CD14-positive monocyte (primary cell): Measurements from ENCODE around the gene BID. TPM values are rescaled to one million over a fixed set of nuclear protein-coding genes. Genes with fewer than 3 reads are reported as not detected.

ENCODE experiments used
- DNase-seq, 3 donors: peaks; one replicate each; pipeline ENCODE4 v3.0.0-alpha.2; 2011 to 2022
- H2AFZ ChIP-seq: 2 replicates; pipeline ENCODE4 v1.6.0; 2012; ENCODE audit warnings: mild to moderate bottlenecking, low read depth, low read length, inconsistent platforms; ENCODE audit not compliant: insufficient read depth, poor library complexity, severe bottlenecking
- H3K27ac ChIP-seq, 2 donors: 1 replicate in 1 of 2; 2 replicates in 1 of 2; pipeline ENCODE4 v1.5.1; 2012 to 2013; ENCODE audit warnings: low read length in 2 of 2, control low read depth in 1 of 2, inconsistent platforms in 1 of 2, low read depth in 1 of 2, mild to moderate bottlenecking in 1 of 2
- H3K27me3 ChIP-seq, 2 donors: one replicate each; pipeline versions ENCODE4 v1.6.0 to v1.6.1; 2011 to 2013; ENCODE audit warnings: low read length in 2 of 2; ENCODE audit not compliant: control insufficient read depth in 2 of 2, insufficient read depth in 2 of 2
- H3K36me3 ChIP-seq, 2 donors: replicated peaks in 1 of 2; 1 replicate in 1 of 2; 2 replicates in 1 of 2; pipeline versions ENCODE4 v1.5.1 to v1.6.1; 2012 to 2013; ENCODE audit warnings: low read length in 2 of 2, control low read depth in 1 of 2, inconsistent platforms in 1 of 2, mild to moderate bottlenecking in 1 of 2; ENCODE audit not compliant: insufficient read depth in 2 of 2, control insufficient read depth in 1 of 2
- H3K4me1 ChIP-seq, 2 donors: 1 replicate in 1 of 2; 2 replicates in 1 of 2; pipeline versions ENCODE4 v1.5.1 to v1.6.1; 2012 to 2013; ENCODE audit warnings: low read length in 2 of 2, control low read depth in 1 of 2, inconsistent platforms in 1 of 2, mild to moderate bottlenecking in 1 of 2, moderate library complexity in 1 of 2; ENCODE audit not compliant: insufficient read depth in 2 of 2, control insufficient read depth in 1 of 2
- H3K4me2 ChIP-seq: replicated peaks from 2 replicates; pipeline ENCODE3; 2012; ENCODE audit warnings: low read length, moderate library complexity, mild to moderate bottlenecking; ENCODE audit not compliant: poor library complexity, severe bottlenecking; ENCODE audit errors: extremely low read depth
- H3K4me3 ChIP-seq, 3 experiments: fragments of 200-600 bp in 1 of 3; sonication (generic) in 1 of 3; replicated peaks in 1 of 3; 1 replicate in 2 of 3; 2 replicates in 1 of 3; pipeline ENCODE4 v1.5.1; 2011 to 2013; ENCODE audit warnings: low read length in 3 of 3, mild to moderate bottlenecking in 3 of 3, control low read depth in 2 of 3, low read depth in 2 of 3, inconsistent platforms in 1 of 3, moderate library complexity in 1 of 3
- H3K79me2 ChIP-seq: 2 replicates; pipeline ENCODE4 v1.6.0; 2012; ENCODE audit warnings: mild to moderate bottlenecking, control low read depth, inconsistent platforms, low read length, moderate library complexity; ENCODE audit not compliant: insufficient read depth
- H3K9ac ChIP-seq: 2 replicates; pipeline ENCODE4 v1.6.0; 2017; ENCODE audit warnings: low read length, mild to moderate bottlenecking; ENCODE audit not compliant: insufficient read depth, poor library complexity, severe bottlenecking
- H3K9me3 ChIP-seq, 2 donors: replicated peaks in 1 of 2; 1 replicate in 1 of 2; 2 replicates in 1 of 2; pipeline versions ENCODE4 v1.5.1 to v1.6.1; 2012 to 2013; ENCODE audit warnings: low read length in 2 of 2, control low read depth in 1 of 2; ENCODE audit not compliant: control insufficient read depth in 1 of 2, insufficient read depth in 1 of 2
- H4K20me1 ChIP-seq: 2 replicates; pipeline ENCODE4 v1.6.0; 2012; ENCODE audit warnings: mild to moderate bottlenecking, low read length, control low read depth, moderate library complexity; ENCODE audit not compliant: insufficient read depth
- H3K27ac Mint-ChIP-seq, 7 donors: one replicate each; pipeline ENCODE4 v1.8.0; 2020; ENCODE audit warnings: mild to moderate bottlenecking in 7 of 7, mixed read lengths in 7 of 7, moderate library complexity in 6 of 7, inconsistent platforms in 2 of 7
- H3K27me3 Mint-ChIP-seq, 3 donors: one replicate each; pipeline ENCODE4 v1.8.0; 2021 to 2022; ENCODE audit warnings: low read depth in 3 of 3, mild to moderate bottlenecking in 3 of 3, mixed read lengths in 3 of 3, moderate library complexity in 3 of 3, inconsistent platforms in 1 of 3
- H3K36me3 Mint-ChIP-seq, 2 donors: one replicate each; pipeline ENCODE4 v1.8.0; 2020; ENCODE audit warnings: mixed read lengths in 2 of 2, inconsistent platforms in 1 of 2, mild to moderate bottlenecking in 1 of 2
- H3K4me1 Mint-ChIP-seq: one replicate; pipeline ENCODE4 v1.8.0; 2020; ENCODE audit warnings: mild to moderate bottlenecking, mixed read lengths
- H3K4me3 Mint-ChIP-seq, 2 donors: one replicate each; pipeline ENCODE4 v1.8.0; 2020; ENCODE audit warnings: mild to moderate bottlenecking in 2 of 2, mixed read lengths in 2 of 2, moderate library complexity in 1 of 2
- H3K9me3 Mint-ChIP-seq, 7 donors: one replicate each; pipeline ENCODE4 v1.8.0; 2020 to 2022; ENCODE audit warnings: mixed read lengths in 7 of 7, mild to moderate bottlenecking in 6 of 7, moderate library complexity in 6 of 7, inconsistent platforms in 2 of 7
- CTCF ChIP-seq: fragments of 200-600 bp; IDR thresholded peaks from one replicate; pipeline ENCODE4 v1.8.0; 2022; ENCODE audit warnings: antibody characterized with exemption, mild to moderate bottlenecking
- WGBS: methylation state at CpG from one replicate; pipeline ENCODE4 v1.1.5; 2013; ENCODE audit warnings: missing lambda C conversion rate; ENCODE audit not compliant: insufficient coverage; 5-methylcytosine and 5-hydroxymethylcytosine counted together
- intact Hi-C, 2 donors: fragments of 100-400 bp; cut with micrococcal nuclease; formaldehyde crosslinking; loops; one replicate each; pipeline versions ENCODE4 v1.15.0 to v1.15.1; 2023
- polyA plus RNA-seq, 3 donors: library from polyadenylated mRNA; depleted of rRNA in 1 of 3; unstranded in 2 of 3; stranded (reverse) in 1 of 3; fragments of 300-500 nt in 2 of 3; fragments of >200 nt in 1 of 3; fragmentation: Illumina TruSeq in 2 of 3; gene quantifications; 1 replicate in 2 of 3; 2 replicates in 1 of 3; pipeline ENCODE4 v1.2.3, GENCODE V29; 2012 to 2021

The BID gene
- polyA plus RNA-seq, 3 donors, result 199 to 423 (median 391) TPM

DNA sequence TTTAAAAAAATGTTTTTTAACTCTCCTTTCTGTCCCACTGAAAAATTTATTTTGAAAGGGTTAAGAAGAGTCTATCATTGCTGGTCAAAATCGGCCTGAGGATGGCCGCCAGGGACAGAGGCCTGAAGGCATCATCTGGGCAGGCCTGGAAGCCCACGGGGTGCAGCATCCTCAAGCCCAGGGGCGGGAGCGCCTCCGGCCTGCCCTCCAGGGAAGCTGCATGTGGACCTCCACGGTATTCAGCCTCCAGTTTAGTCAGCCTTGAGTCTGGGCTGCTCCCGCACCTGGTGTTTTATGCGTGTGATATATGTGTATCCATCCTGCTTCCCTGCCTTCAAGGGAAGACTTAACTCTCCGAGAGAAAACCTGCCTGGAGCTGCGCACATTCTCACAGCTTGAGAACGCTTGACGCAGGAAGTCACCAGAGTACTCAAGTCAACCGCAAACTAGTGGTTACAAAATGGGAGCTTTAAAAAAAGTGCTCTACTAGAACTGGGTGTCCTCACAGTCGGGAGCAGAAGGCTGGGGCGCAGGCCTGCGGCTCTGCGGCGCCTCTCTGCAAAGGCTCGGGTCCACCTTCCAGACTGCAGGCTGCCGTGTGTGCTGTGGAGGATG lies 13.6 kb upstream of the BID start:
- H3K9me3 Mint-ChIP-seq, result no peaks in the 10 kb centered on the region
- peaks cover 11% of the 10 kb centered on the region for H3K4me1 Mint-ChIP-seq
- 96% methylated on average over 10 of the region's 21 CpGs for WGBS
- no peaks in the 10 kb centered on the region for H3K79me2 ChIP-seq
- no peaks in the 10 kb centered on the region for H3K36me3 ChIP-seq
- H3K4me2 ChIP-seq, result no peak overlapping the region
- DNase-seq, result no peak
- H3K4me3 ChIP-seq, result no peak overlapping the region
- no peak overlapping the region for H3K9ac ChIP-seq
- no peak overlapping the region for H3K27ac ChIP-seq
- H3K27me3 Mint-ChIP-seq, result peaks cover 0 to 3% (median 0%) of the 10 kb centered on the region in 3 donors
- H3K4me1 ChIP-seq, result peaks cover 4 to 26% of the 10 kb centered on the region in 2 donors
- no peak overlapping the region for H3K4me3 Mint-ChIP-seq
- no peaks in the 10 kb centered on the region for H3K27me3 ChIP-seq
- no peaks in the 10 kb centered on the region for H3K9me3 ChIP-seq
- intact Hi-C loops, result loop anchor here in 1 of 2 donors (5.0 kb wide), 1 partner anchor 46 kb away; no protein-coding TSS in a partner anchor
- H4K20me1 ChIP-seq, result peaks cover 4% of the 10 kb centered on the region
- no peak overlapping the region for H3K27ac Mint-ChIP-seq
- H3K36me3 Mint-ChIP-seq, result peaks cover 7 to 9% of the 10 kb centered on the region in 2 donors
- no peak overlapping the region for H2AFZ ChIP-seq
- no peak for TF ChIP-seq CTCF

DNA sequence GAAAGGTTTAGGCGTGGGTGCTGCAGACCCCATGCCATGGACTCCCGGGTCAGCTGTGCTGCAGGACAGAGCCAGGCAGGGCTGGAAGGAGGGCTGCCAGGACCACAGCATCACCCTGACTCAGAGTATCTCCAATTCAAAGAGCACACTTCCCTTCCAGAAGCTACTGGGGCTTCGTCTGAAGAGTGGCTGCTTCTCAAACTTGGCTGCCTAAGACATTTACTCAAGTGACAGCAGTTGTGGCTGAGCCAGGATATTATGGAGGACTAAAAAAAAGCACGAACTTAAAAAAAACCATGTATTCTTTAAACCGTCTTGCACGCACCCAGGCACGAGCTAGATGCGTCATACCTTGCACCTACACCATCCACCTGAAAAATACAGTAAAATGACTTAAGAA lies 13.0 kb upstream of the BID start:
- Histone ChIP-seq H3K9me3 (no peaks in the 10 kb centered on the region), H3K4me1 (peaks cover 9 to 31% of the 10 kb centered on the region in 2 donors), H3K79me2 (peaks cover 6% of the 10 kb centered on the region), H4K20me1 (peaks cover 4% of the 10 kb centered on the region), H3K27me3 (no peaks in the 10 kb centered on the region), H3K9ac (no peak overlapping the region), H3K36me3 (no peaks in the 10 kb centered on the region), H3K27ac (no peak overlapping the region), H3K4me2 (no peak overlapping the region), H2AFZ (no peak overlapping the region), H3K4me3 (no peak overlapping the region)
- peaks cover 12 to 13% of the 10 kb centered on the region in 2 donors for H3K36me3 Mint-ChIP-seq
- DNase-seq, result no peak
- no peaks in the 10 kb centered on the region for H3K9me3 Mint-ChIP-seq
- WGBS, result 100% methylated on average over 6 of the region's 8 CpGs
- intact Hi-C loops, result loop anchor here in 1 of 2 donors (5.0 kb wide), 1 partner anchor 45 kb away; no protein-coding TSS in a partner anchor
- no peak for TF ChIP-seq CTCF
- peaks cover 15% of the 10 kb centered on the region for H3K4me1 Mint-ChIP-seq
- H3K4me3 Mint-ChIP-seq, result no peak overlapping the region
- no peak overlapping the region for H3K27ac Mint-ChIP-seq
- H3K27me3 Mint-ChIP-seq, result peaks cover 0 to 2% (median 0%) of the 10 kb centered on the region in 3 donors
